Gastroesophageal sphincter (tissue), 2 donors: Measurements from ENCODE around the gene KLHL22.
"Not testable (repeated sequence)": the region's sequence is repeated elsewhere in the genome, so short reads cannot be mapped to it uniquely, and the experiment has no call there.

Experiments
- EP300 ChIP-seq: sonication (generic); formaldehyde crosslinking; IDR thresholded peaks from one replicate; pipeline ENCODE4 v1.6.1; 2017; ENCODE audit warnings: antibody characterized with exemption, mild to moderate bottlenecking
- POLR2A ChIP-seq, 2 donors: fragments of 450-650 bp; IDR thresholded peaks; one replicate each; pipeline ENCODE4 v1.6.1; 2017; ENCODE audit warnings: antibody characterized with exemption in 2 of 2, mild to moderate bottlenecking in 2 of 2, moderate library complexity in 1 of 2
- POLR2AphosphoS5 ChIP-seq: sonication (generic); formaldehyde crosslinking; IDR thresholded peaks from one replicate; pipeline ENCODE4 v1.6.1; 2017; ENCODE audit warnings: antibody characterized with exemption

- not testable (repeated sequence) for TF ChIP-seq POLR2AphosphoS5; EP300; POLR2A (IDR thresholded peaks at IDR 0.05)
These were observed 20.0 kb downstream of the KLHL22 start for GRCh38 chr22:20475569-20475968.
